ENCODE results near the gene GRIP2.

DNA sequence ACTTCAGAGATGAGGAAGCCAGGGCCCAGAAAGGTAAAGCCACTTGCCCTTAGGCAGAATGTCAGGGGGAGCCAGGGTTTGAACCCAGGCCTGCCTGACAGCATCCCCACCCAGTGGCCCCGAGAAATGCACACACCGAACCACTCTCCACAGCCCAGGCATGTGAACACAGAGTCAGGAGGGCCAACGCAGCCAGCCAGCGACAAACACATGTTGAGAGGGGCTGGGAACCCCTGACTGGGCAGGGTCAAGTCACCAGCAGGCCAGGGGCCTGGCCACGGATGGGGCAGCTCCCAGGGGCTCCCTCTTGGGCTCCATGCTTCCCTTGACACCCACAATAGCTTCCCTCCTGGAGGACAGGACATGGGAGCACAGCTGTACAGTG is 5.1 kb upstream of the GRIP2 start:
- TF ChIP-seq, protein P1, sequence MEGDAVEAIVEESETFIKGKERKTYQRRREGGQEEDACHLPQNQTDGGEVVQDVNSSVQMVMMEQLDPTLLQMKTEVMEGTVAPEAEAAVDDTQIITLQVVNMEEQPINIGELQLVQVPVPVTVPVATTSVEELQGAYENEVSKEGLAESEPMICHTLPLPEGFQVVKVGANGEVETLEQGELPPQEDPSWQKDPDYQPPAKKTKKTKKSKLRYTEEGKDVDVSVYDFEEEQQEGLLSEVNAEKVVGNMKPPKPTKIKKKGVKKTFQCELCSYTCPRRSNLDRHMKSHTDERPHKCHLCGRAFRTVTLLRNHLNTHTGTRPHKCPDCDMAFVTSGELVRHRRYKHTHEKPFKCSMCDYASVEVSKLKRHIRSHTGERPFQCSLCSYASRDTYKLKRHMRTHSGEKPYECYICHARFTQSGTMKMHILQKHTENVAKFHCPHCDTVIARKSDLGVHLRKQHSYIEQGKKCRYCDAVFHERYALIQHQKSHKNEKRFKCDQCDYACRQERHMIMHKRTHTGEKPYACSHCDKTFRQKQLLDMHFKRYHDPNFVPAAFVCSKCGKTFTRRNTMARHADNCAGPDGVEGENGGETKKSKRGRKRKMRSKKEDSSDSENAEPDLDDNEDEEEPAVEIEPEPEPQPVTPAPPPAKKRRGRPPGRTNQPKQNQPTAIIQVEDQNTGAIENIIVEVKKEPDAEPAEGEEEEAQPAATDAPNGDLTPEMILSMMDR (IDR thresholded peaks at IDR 0.05): no peak
- no peak for TF ChIP-seq POLR2A (IDR thresholded peaks at IDR 0.05)
